HCT116 (cell line): ENCODE results near the gene KIRREL3. TPM values are rescaled to one million over a fixed set of nuclear protein-coding genes. Genes with fewer than 3 reads are reported as not detected.

Experiments used
- ATAC-seq: fragments of 200-7000 bp; cut with Tn5 transposase; 2 replicates; pipeline ENCODE4 v1.9.1; 2020; ENCODE audit warnings: mild to moderate bottlenecking, moderate library complexity
- BruUV-seq: library from RNA; stranded (reverse); fragments of 400-500 nt; replicated peaks from 2 replicates; lab custom pipeline; 2021; lab: Mats Ljungman, UMichigan
- CTCF ChIA-PET: fragments of 300-600 bp; sonication (Branson Sonifier 250); formaldehyde crosslinking; loops from one replicate; lab custom pipeline; 2021; ENCODE audit warnings: antibody characterized with exemption; lab: Charles Lee
- POLR2A ChIA-PET: fragments of 300-600, 350-600 bp; sonication (Branson Sonifier 250); formaldehyde crosslinking; loops from one replicate; lab custom pipeline; 2021; ENCODE audit warnings: antibody characterized with exemption; lab: Charles Lee
- RAD21 ChIA-PET, 2 experiments: fragments of 300-600 bp; sonication (Branson Sonifier 250); formaldehyde crosslinking; loops; one replicate each; lab custom pipeline; 2023; ENCODE audit warnings: low total read pairs in 2 of 2; ENCODE audit not compliant: uncharacterized antibody in 2 of 2, unreplicated experiment in 2 of 2, low non-redundant PET in 1 of 2; lab: Charles Lee
- DNase-seq: peaks from one replicate; pipeline ENCODE4 v3.0.0-alpha.2; 2010; ENCODE audit warnings: low read depth, low spot score
- H2AFZ ChIP-seq: fragments of 200-600 bp; shearing (Covaris generic), sonication (generic); 2 replicates; pipeline ENCODE4 v1.6.1; 2017; ENCODE audit warnings: low read depth, mixed run types, mixed read lengths, antibody characterized with exemption, low read length; ENCODE audit not compliant: poor library complexity, severe bottlenecking
- H3K27ac ChIP-seq: 2 replicates; pipeline ENCODE4 v1.5.1; 2012; ENCODE audit warnings: low read depth, low read length
- H3K27me3 ChIP-seq: fragments of 200-600 bp; sonication (generic); 2 replicates; pipeline ENCODE4 v1.6.1; 2016; ENCODE audit warnings: mixed run types, low read length, mixed read lengths; ENCODE audit not compliant: insufficient read depth
- H3K36me3 ChIP-seq, 2 experiments: fragments of 200-500 bp in 1 of 2; fragments of 200-600 bp in 1 of 2; sonication (Bioruptor generic) in 1 of 2; sonication (generic) in 1 of 2; 2 replicates each; pipeline versions ENCODE4 v1.5.1 to v1.6.1; 2014 to 2016; ENCODE audit warnings: low read length in 2 of 2, inconsistent platforms in 1 of 2, mixed read lengths in 1 of 2, mixed run types in 1 of 2; ENCODE audit not compliant: insufficient read depth in 2 of 2, control insufficient read depth in 1 of 2
- H3K4me1 ChIP-seq, 2 experiments: fragments of 200-600 bp in 1 of 2; sonication (generic) in 1 of 2; 2 replicates each; pipeline versions ENCODE4 v1.5.1 to v1.6.1; 2012 to 2017; ENCODE audit warnings: low read length in 2 of 2, inconsistent platforms in 1 of 2, mild to moderate bottlenecking in 1 of 2, mixed read lengths in 1 of 2, mixed run types in 1 of 2, moderate library complexity in 1 of 2; ENCODE audit not compliant: insufficient read depth in 2 of 2, control insufficient read depth in 1 of 2
- H3K4me2 ChIP-seq: fragments of 200-600 bp; sonication (generic); 2 replicates; pipeline ENCODE4 v1.6.1; 2017; ENCODE audit warnings: mixed run types, low read length, mixed read lengths
- H3K4me3 ChIP-seq, 2 experiments: fragments of 200-600 bp in 1 of 2; sonication (generic) in 1 of 2; replicated peaks in 1 of 2; 2 replicates each; pipeline ENCODE4 v1.5.1; 2011 to 2016; ENCODE audit warnings: low read length in 2 of 2, control low read depth in 1 of 2, low read depth in 1 of 2, mild to moderate bottlenecking in 1 of 2, mixed read lengths in 1 of 2, mixed run types in 1 of 2
- H3K79me2 ChIP-seq: fragments of 200-600 bp; sonication (generic); 2 replicates; pipeline ENCODE4 v1.6.1; 2017; ENCODE audit warnings: mild to moderate bottlenecking, mixed run types, low read length, moderate library complexity, mixed read lengths; ENCODE audit not compliant: insufficient read depth
- H3K9ac ChIP-seq: fragments of 200-600 bp; sonication (generic); 2 replicates; pipeline ENCODE4 v1.6.1; 2016; ENCODE audit warnings: low read length, mixed read lengths
- H3K9me2 ChIP-seq: fragments of 200-600 bp; sonication (generic), shearing (Covaris generic); 2 replicates; pipeline ENCODE4 v1.6.1; 2017; ENCODE audit warnings: mixed run types, mild to moderate bottlenecking, moderate library complexity; ENCODE audit not compliant: insufficient read depth
- H3K9me3 ChIP-seq, 2 experiments: fragments of 200-500 bp in 1 of 2; fragments of 200-600 bp in 1 of 2; sonication (Bioruptor generic) in 1 of 2; sonication (generic) in 1 of 2; 2 replicates each; pipeline ENCODE4 v1.6.1; 2014 to 2017; ENCODE audit warnings: low read length in 2 of 2, mixed read lengths in 2 of 2, inconsistent platforms in 1 of 2, low read depth in 1 of 2, mild to moderate bottlenecking in 1 of 2, mixed run types in 1 of 2, moderate library complexity in 1 of 2; ENCODE audit not compliant: control insufficient read depth in 1 of 2, insufficient read depth in 1 of 2
- H4K20me1 ChIP-seq: fragments of 200-600 bp; sonication (generic), shearing (Covaris generic); 2 replicates; pipeline ENCODE4 v1.6.1; 2017; ENCODE audit warnings: mixed run types, mild to moderate bottlenecking, moderate library complexity; ENCODE audit not compliant: insufficient read depth
- ATF3 ChIP-seq: IDR thresholded peaks from 2 replicates; pipeline ENCODE4 v1.6.1; 2012
- ELF1 ChIP-seq: IDR thresholded peaks from 2 replicates; pipeline ENCODE4 v1.6.1; 2012; ENCODE audit warnings: low read depth, borderline replicate concordance
- FOSL1 ChIP-seq: IDR thresholded peaks from 2 replicates; pipeline ENCODE4 v1.6.1; 2012; ENCODE audit warnings: low read depth
- JUND ChIP-seq: IDR thresholded peaks from 2 replicates; pipeline ENCODE4 v1.6.1; 2012
- MAX ChIP-seq: IDR thresholded peaks from 2 replicates; pipeline ENCODE4 v1.6.1; 2012
- REST ChIP-seq: IDR thresholded peaks from 2 replicates; pipeline ENCODE4 v1.6.1; 2012; ENCODE audit warnings: low read depth
- SRF ChIP-seq: IDR thresholded peaks from 2 replicates; pipeline ENCODE4 v1.6.1; 2012; ENCODE audit warnings: low read depth
- ZNF274 ChIP-seq: fragments of 200-500 bp; sonication (Bioruptor generic); IDR thresholded peaks from 2 replicates; pipeline ENCODE4 v1.6.1; 2014; ENCODE audit warnings: mild to moderate bottlenecking, low read depth, low read length, inconsistent platforms
- intact Hi-C: fragments of 100-400 bp; cut with micrococcal nuclease; formaldehyde crosslinking; loops from 2 replicates; pipeline ENCODE4 v1.10.0; 2022
- total RNA-seq: library from RNA; stranded (reverse); gene quantifications from one replicate; pipeline ENCODE4 v1.2.1, GENCODE V29; 2021; ENCODE audit not compliant: unreplicated experiment

The KIRREL3 gene
- total RNA-seq, 1 experiment from 2014 or later: not detected

- TF ChIP-seq FOSL1 (no peak), ELF1 (no peak), ZNF274 (no peak), SRF (no peak), ATF3 (no peak), REST (no peak), MAX (no peak), JUND (no peak)
- Histone ChIP-seq H3K9ac (no peak overlapping the region), H3K4me3 (no peak overlapping the region), H3K4me2 (no peak overlapping the region), H4K20me1 (no peaks in the 10 kb centered on the region), H3K27me3 (no peaks in the 10 kb centered on the region; the same call in 1 of the 2 replicates), H2AFZ (no peak overlapping the region), H3K9me2 (no peaks in the 10 kb centered on the region), H3K79me2 (no peaks in the 10 kb centered on the region), H3K4me1 (no peaks in the 10 kb centered on the region), H3K36me3 (no peaks in the 10 kb centered on the region), H3K27ac (no peak overlapping the region), H3K9me3 (no peaks in the 10 kb centered on the region)
- intact Hi-C loops: no loop called here
- ChIA-PET RAD21 (no interaction called here), POLR2A (no interaction called here), CTCF (no interaction called here)
- no peak for ATAC-seq
- BruUV-seq: no TSS peak
- no peak for DNase-seq
These were observed 61.0 kb downstream of the KIRREL3 start for GRCh38 chr11:126939552-126939951.
